Uterus (tissue), 4 donors: ENCODE results near the gene B3GNT8. TPM values are rescaled to one million over a fixed set of nuclear protein-coding genes. Genes with fewer than 3 reads are reported as not detected.
A peak's percentile ranks its signal among the peaks of the same experiment; 100 is the strongest.
"Not testable (repeated sequence)": the region's sequence is repeated elsewhere in the genome, so short reads cannot be mapped to it uniquely, and the experiment has no call there.

Experiments used
- DNase-seq, 2 donors: peaks; one replicate each; pipeline ENCODE4 v3.0.0-alpha.2; 2019 to 2020
- H3K27ac ChIP-seq, 2 donors: fragments of 200-600 bp; sonication (generic); 1 replicate in 1 of 2; 2 replicates in 1 of 2; pipeline ENCODE4 v1.5.1; 2016 to 2018
- H3K27me3 ChIP-seq, 2 donors: fragments of 200-600 bp; sonication (generic); one replicate each; pipeline ENCODE4 v1.5.1; 2018 to 2019; ENCODE audit warnings: control low read depth in 1 of 2
- H3K36me3 ChIP-seq, 2 donors: fragments of 200-600 bp; sonication (generic); one replicate each; pipeline ENCODE4 v1.5.1; 2019; ENCODE audit warnings: control low read depth in 1 of 2
- H3K4me1 ChIP-seq, 2 donors: fragments of 200-600 bp; sonication (generic); one replicate each; pipeline ENCODE4 v1.5.1; 2018 to 2019; ENCODE audit warnings: control low read depth in 1 of 2
- H3K4me3 ChIP-seq, 2 donors: fragments of 200-600 bp; sonication (generic); 1 replicate in 1 of 2; 2 replicates in 1 of 2; pipeline ENCODE4 v1.5.1; 2018 to 2019; ENCODE audit warnings: mild to moderate bottlenecking in 1 of 2
- H3K9me3 ChIP-seq, 2 donors: fragments of 200-600 bp; sonication (generic); one replicate each; pipeline ENCODE4 v1.5.1; 2019; ENCODE audit warnings: control low read depth in 1 of 2
- CTCF ChIP-seq, 4 experiments: fragments of 200-600 bp in 2 of 4; fragments of 450-650 bp in 2 of 4; sonication (generic) in 2 of 4; IDR thresholded peaks; one replicate each; pipeline ENCODE4 v1.5.1; 2016 to 2019; ENCODE audit warnings: antibody characterized with exemption in 4 of 4, mild to moderate bottlenecking in 2 of 4, moderate library complexity in 1 of 4
- POLR2A ChIP-seq, 2 donors: fragments of 450-650 bp; IDR thresholded peaks; one replicate each; pipeline ENCODE4 v1.6.1; 2016; ENCODE audit warnings: antibody characterized with exemption in 2 of 2, mild to moderate bottlenecking in 1 of 2, moderate library complexity in 1 of 2
- intact Hi-C: fragments of 100-400 bp; cut with DNase I; formaldehyde crosslinking; loops from one replicate; pipeline ENCODE4 v1.15.1; 2023; ENCODE audit warnings: low total_unique reads
- total RNA-seq, 4 donors: library from RNA; depleted of rRNA in 3 of 4; stranded (reverse); fragments of >200 nt in 3 of 4; gene quantifications; one replicate each; pipeline versions ENCODE4 v1.1.0 to v1.2.4, GENCODE V29; 2014 to 2023
- donor health status: DM: yes; HTN: yes; CAD: no.

The B3GNT8 gene
- total RNA-seq = 10 to 100 TPM in 1 of 4 donors, 1 to 10 TPM in 1, under 1 TPM in 1, not detected in 1; 0.83 to 14.1 (median 3.4) TPM

- Histone ChIP-seq H3K27me3 (no peaks in the 10 kb centered on the region), H3K4me1 (peaks cover 4 to 9% of the 10 kb centered on the region in 2 donors), H3K36me3 (no peaks in the 10 kb centered on the region), H3K9me3 (no peaks in the 10 kb centered on the region), H3K27ac (peak within 1 kb of the TSS; percentile 86 to 87), H3K4me3 (peak within 1 kb of the TSS; percentile 42 to 44)
- TF ChIP-seq CTCF (IDR thresholded peaks at IDR 0.05) = no peak
- TF ChIP-seq POLR2A (IDR thresholded peaks at IDR 0.05) = peak in 1 of 2 donors; percentile 44
- intact Hi-C loops = no loop called here
- DNase-seq = peak; percentile 79 to 84
These were observed at the start of gene B3GNT8 for GRCh38 chr19:41426952-41427646. Gene B3GNT8, minus strand, starts transcription at chr19:41427374. Its CDS starts 596 bp downstream, at chr19:41426778.

- H3K4me3 ChIP-seq = no peak overlapping the region
- intact Hi-C loops = no loop called here
- H3K36me3 ChIP-seq = no peaks in the 10 kb centered on the region
- TF ChIP-seq CTCF (IDR thresholded peaks at IDR 0.05) = no peak
- TF ChIP-seq POLR2A (IDR thresholded peaks at IDR 0.05) = no peak
- no peak for DNase-seq
- no peaks in the 10 kb centered on the region for H3K9me3 ChIP-seq
- H3K4me1 ChIP-seq = no peaks in the 10 kb centered on the region
- H3K27me3 ChIP-seq = no peaks in the 10 kb centered on the region
- H3K27ac ChIP-seq = no peak overlapping the region
These were observed 49.4 kb upstream of the B3GNT8 start for GRCh38 chr19:41476583-41476982.

GRCh38 chr19:41463257-41464256, 36.4 kb upstream of the B3GNT8 start:
- DNase-seq, H3K4me1 ChIP-seq, H3K4me3 ChIP-seq, H3K27ac ChIP-seq, H3K36me3 ChIP-seq, H3K9me3 ChIP-seq, H3K27me3 ChIP-seq, intact Hi-C loops: not testable (repeated sequence)

- intact Hi-C loops = no loop called here
- H3K27me3 ChIP-seq = peaks cover 0 to 6% of the 10 kb centered on the region in 2 donors
- no peak for TF ChIP-seq CTCF (IDR thresholded peaks at IDR 0.05)
These were observed 35.3 kb upstream of the B3GNT8 start for GRCh38 chr19:41462497-41462896.

GRCh38 chr19:41457241-41457640, 30.1 kb upstream of the B3GNT8 start:
- H3K27me3 ChIP-seq = peaks cover 0 to 6% of the 10 kb centered on the region in 2 donors

More at GRCh38 chr19:41462497-41462896, 35.3 kb upstream of the B3GNT8 start:
- Histone ChIP-seq H3K36me3 (no peaks in the 10 kb centered on the region), H3K4me1 (no peaks in the 10 kb centered on the region), H3K27ac (no peak overlapping the region), H3K9me3 (no peaks in the 10 kb centered on the region), H3K4me3 (no peak overlapping the region)
- DNase-seq = no peak

More at GRCh38 chr19:41457241-41457640, 30.1 kb upstream of the B3GNT8 start:
- Histone ChIP-seq H3K4me3 (no peak overlapping the region), H3K9me3 (no peaks in the 10 kb centered on the region), H3K4me1 (no peaks in the 10 kb centered on the region), H3K36me3 (no peaks in the 10 kb centered on the region), H3K27ac (peak overlapping the region in 1 of 2 donors; percentile 73)
- no peak for DNase-seq
- intact Hi-C loops = no loop called here
- TF ChIP-seq CTCF (IDR thresholded peaks at IDR 0.05) = no peak
- no peak for TF ChIP-seq POLR2A (IDR thresholded peaks at IDR 0.05)
